ENCODE results near the gene OPCML. TPM values are rescaled to one million over a fixed set of nuclear protein-coding genes. Genes with fewer than 3 reads are reported as not detected.
"Not testable (repeated sequence)": the region's sequence is repeated elsewhere in the genome, so short reads cannot be mapped to it uniquely, and the experiment has no call there.

Gene OPCML
- total RNA-seq, 2 donors from 2014 or later, result under 0.01 TPM; not detected in 1

DNA sequence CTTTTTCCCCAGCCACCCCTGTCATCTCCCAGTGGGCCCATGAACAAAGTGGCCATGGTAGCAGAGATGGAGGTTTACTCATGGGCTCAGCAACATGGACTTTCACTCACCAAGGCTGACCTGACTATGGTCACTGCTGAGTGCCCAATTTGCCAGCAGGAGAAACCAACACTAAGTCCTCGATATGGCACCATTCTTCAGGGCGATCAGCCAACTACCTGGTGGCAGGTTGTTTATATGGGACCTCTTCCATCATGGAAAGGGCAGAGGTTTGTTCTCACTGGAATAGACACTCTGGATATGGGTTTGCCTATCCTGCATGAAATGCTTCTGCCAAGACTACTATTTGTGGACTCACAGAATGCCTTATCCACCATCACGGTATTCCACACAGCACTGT is 1152.8 kb downstream of the OPCML start:
- Histone ChIP-seq H3K9me3 (peaks cover 0 to 12% (median 0%) of the 10 kb centered on the region in 3 donors), H3K36me3 (replicated peaks in 1 of 2; ENCODE audit: insufficient read depth in 1 of 2, low read depth in 2 of 2) (no peaks in the 10 kb centered on the region), H3K27me3 (no peaks in the 10 kb centered on the region), H3K4me3 (no peak overlapping the region), H3K27ac (no peak overlapping the region), H3K4me1 (no peaks in the 10 kb centered on the region)
- ATAC-seq (no peak), DNase-seq (no peak)
- TF ChIP-seq POLR2A (IDR thresholded peaks at IDR 0.05), result no peak
- TF ChIP-seq, protein P1, sequence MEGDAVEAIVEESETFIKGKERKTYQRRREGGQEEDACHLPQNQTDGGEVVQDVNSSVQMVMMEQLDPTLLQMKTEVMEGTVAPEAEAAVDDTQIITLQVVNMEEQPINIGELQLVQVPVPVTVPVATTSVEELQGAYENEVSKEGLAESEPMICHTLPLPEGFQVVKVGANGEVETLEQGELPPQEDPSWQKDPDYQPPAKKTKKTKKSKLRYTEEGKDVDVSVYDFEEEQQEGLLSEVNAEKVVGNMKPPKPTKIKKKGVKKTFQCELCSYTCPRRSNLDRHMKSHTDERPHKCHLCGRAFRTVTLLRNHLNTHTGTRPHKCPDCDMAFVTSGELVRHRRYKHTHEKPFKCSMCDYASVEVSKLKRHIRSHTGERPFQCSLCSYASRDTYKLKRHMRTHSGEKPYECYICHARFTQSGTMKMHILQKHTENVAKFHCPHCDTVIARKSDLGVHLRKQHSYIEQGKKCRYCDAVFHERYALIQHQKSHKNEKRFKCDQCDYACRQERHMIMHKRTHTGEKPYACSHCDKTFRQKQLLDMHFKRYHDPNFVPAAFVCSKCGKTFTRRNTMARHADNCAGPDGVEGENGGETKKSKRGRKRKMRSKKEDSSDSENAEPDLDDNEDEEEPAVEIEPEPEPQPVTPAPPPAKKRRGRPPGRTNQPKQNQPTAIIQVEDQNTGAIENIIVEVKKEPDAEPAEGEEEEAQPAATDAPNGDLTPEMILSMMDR (IDR thresholded peaks at IDR 0.05), result no peak
- intact Hi-C loops (cut with DNase I), result no loop called here
- 56 to 65% methylated on average over 3 of the region's 3 CpGs for WGBS, 2 donors

DNA sequence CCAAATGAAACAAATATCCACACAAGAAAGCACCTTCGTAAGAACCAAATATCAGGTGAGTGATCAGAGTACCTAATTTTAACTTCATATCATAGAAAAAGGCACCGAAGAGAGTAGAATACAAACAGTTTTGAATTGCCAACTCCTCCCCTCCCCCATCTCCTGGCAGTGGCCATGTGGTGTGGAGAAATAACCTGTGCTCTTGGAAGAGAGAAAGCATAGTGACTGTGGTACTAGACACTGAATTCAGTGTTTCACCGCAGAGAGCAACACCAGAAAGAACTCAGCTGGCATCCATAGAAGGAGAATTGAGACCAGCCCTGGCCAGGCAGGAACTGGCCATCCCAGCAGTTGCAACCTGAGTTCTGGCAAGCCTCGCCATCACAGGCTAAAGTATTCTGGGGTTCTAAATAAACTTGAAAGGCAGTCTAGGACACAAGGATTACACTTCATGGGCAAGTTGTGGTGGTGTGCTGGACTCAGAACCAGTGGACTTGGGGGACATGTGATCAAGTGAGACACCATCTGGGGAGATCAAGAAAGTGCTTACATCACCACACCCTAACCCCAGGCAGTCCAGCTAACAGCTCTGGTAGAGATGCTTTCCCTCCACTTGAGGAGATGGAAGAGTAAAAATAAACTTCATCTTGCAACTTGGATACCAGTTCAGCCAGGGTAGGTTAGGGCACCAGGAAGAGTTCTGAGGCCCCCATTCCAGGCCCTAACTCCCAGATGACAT is 1158.7 kb downstream of the OPCML start:
- Histone ChIP-seq H3K27ac (no peak overlapping the region), H3K4me1 (no peaks in the 10 kb centered on the region), H3K27me3 (no peaks in the 10 kb centered on the region), H3K9me3 (no peaks in the 10 kb centered on the region), H3K4me3 (no peak overlapping the region), H3K36me3 (replicated peaks in 1 of 2; ENCODE audit: insufficient read depth in 1 of 2, low read depth in 2 of 2) (no peaks in the 10 kb centered on the region)
- no peak for TF ChIP-seq POLR2A (IDR thresholded peaks at IDR 0.05)
- TF ChIP-seq, protein P1 (IDR thresholded peaks at IDR 0.05), result no peak
- ATAC-seq (no peak), DNase-seq (no peak)
- WGBS, 2 donors, result 73 to 86% methylated on average over 4 of the region's 4 CpGs
- intact Hi-C loops (cut with DNase I), result no loop called here

DNA sequence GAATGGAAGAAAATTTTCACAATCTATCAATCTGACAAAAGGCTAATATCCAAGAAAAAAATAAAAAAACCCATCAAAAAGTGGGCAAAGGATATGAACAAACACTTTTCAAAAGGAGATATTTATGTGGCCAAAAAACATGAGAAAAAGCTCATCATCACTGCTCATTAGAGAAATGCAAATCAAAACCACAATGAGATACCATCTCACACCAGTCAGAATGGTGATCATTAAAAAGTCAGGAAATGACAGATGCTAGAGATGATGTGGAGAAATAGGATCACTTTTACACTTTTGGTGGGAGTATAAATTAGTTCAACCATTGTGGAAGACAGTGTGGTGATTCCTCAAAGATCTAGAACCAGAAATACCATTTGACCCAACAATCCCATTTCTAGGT is 1162.2 kb downstream of the OPCML start:
- H3K9me3 ChIP-seq; H3K4me1 ChIP-seq; ATAC-seq; H3K4me3 ChIP-seq; DNase-seq; H3K27ac ChIP-seq; H3K27me3 ChIP-seq; intact Hi-C loops (cut with DNase I); H3K36me3 ChIP-seq (replicated peaks in 1 of 2; ENCODE audit: insufficient read depth in 1 of 2, low read depth in 2 of 2): not testable (repeated sequence)

DNA sequence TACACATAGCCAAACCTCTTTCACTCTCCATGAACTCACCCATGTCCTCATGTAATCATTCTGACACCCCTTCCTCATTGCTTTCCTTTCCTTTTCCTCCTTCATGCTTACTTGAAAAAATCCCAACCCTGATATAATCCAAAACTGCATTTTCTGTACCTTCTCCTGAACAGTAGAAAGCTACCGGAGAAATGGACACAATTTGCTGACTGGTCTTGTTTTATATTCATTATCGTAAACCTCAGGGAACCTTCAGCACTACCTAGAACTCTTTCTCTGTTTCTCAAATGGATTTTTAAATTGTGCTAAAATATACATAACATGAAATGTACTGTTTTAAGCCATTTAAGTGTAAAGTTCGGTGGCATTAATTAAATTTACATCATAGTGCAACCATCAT is 1165.0 kb downstream of the OPCML start:
- H3K4me1 ChIP-seq, result no peaks in the 10 kb centered on the region
- no peaks in the 10 kb centered on the region for H3K36me3 ChIP-seq (replicated peaks in 1 of 2; ENCODE audit: insufficient read depth in 1 of 2, low read depth in 2 of 2)
- ATAC-seq, result no peak
- no peak overlapping the region for H3K4me3 ChIP-seq
- no peaks in the 10 kb centered on the region for H3K9me3 ChIP-seq
- no peak for DNase-seq
- TF ChIP-seq, protein P1 (IDR thresholded peaks at IDR 0.05), result no peak
- no peak for TF ChIP-seq POLR2A (IDR thresholded peaks at IDR 0.05)
- intact Hi-C loops (cut with DNase I), result no loop called here
- H3K27ac ChIP-seq, result no peak overlapping the region
- WGBS, 2 donors, result 82 to 84% methylated on average over 3 of the region's 3 CpGs
- no peaks in the 10 kb centered on the region for H3K27me3 ChIP-seq

DNA sequence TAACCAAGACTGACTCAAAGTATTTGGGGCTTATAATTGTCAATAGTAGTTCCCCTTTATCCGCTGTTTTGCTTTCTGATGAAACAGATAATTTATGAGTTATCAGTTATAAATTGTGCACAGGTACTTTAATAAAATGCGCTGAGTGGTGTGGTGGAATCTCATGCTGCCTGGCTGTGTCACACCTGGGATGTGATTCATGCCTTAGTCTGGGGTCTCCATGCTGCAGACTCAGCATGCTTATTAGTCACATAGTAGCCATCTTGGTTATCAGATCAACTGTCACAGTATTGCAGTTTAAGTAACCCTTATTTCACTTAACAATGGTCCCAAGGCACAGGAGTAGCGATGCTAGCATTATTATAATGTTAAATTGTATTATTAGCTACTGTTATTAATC is 1166.7 kb downstream of the OPCML start:
- WGBS, 2 donors, result 72 to 87% methylated on average over 3 of the region's 3 CpGs
- DNase-seq (no peak), ATAC-seq (no peak)
- no peaks in the 10 kb centered on the region for H3K27me3 ChIP-seq
- H3K9me3 ChIP-seq, result no peaks in the 10 kb centered on the region
- TF ChIP-seq, protein P1 (IDR thresholded peaks at IDR 0.05), result no peak
- no peak for TF ChIP-seq POLR2A (IDR thresholded peaks at IDR 0.05)
- no peaks in the 10 kb centered on the region for H3K36me3 ChIP-seq (replicated peaks in 1 of 2; ENCODE audit: insufficient read depth in 1 of 2, low read depth in 2 of 2)
- H3K4me3 ChIP-seq, result no peak overlapping the region
- intact Hi-C loops (cut with DNase I), result no loop called here
- no peak overlapping the region for H3K27ac ChIP-seq
- no peaks in the 10 kb centered on the region for H3K4me1 ChIP-seq

Small RNA genes within 50 kb of the gene (small RNA-seq; reads per million reads assigned to genes)
- gene RF00026, result not detected
